Measurements from ENCODE around the gene RCVRN. TPM values are rescaled to one million over a fixed set of nuclear protein-coding genes. Genes with fewer than 3 reads are reported as not detected.

RCVRN gene
- total and polyA plus RNA-seq, 2 donors (not counting 1 experiment from before 2014, with no cell fraction given), result not detected

- Histone ChIP-seq H3K9me3 (ENCODE audit: control insufficient read depth, insufficient read depth, low read depth, low read length) (no peaks in the 10 kb centered on the region), H3K9ac (ENCODE audit: insufficient read depth, low read length) (no peak overlapping the region), H4K20me1 (ENCODE audit: control insufficient read depth, extremely low read depth, insufficient read depth, low read length) (no peaks in the 10 kb centered on the region), H3K4me1 (ENCODE audit: control insufficient read depth, extremely low read depth, insufficient read depth, low read length) (no peaks in the 10 kb centered on the region), H3K4me2 (ENCODE audit: extremely low read depth, insufficient read depth, low read length) (no peak overlapping the region), H2AFZ (ENCODE audit: low read length) (no peak overlapping the region), H3K36me3 (ENCODE audit: control insufficient read depth, insufficient read depth, low read length) (no peaks in the 10 kb centered on the region), H3K4me3 (replicated peaks in 1 of 4; ENCODE audit: control extremely low read depth in 1 of 4, insufficient read depth in 1 of 4, low read depth in 3 of 4, low read length in 4 of 4) (no peak overlapping the region), H3K79me2 (ENCODE audit: control insufficient read depth, insufficient read depth, low read length) (no peaks in the 10 kb centered on the region), H3K27ac (ENCODE audit: insufficient read depth, low read length) (no peak overlapping the region), H3K27me3 (ENCODE audit: control insufficient read depth, insufficient read depth, low read length) (no peaks in the 10 kb centered on the region)
- no peak for TF ChIP-seq EZH2 (IDR thresholded peaks at IDR 0.05; ENCODE audit: low read length, missing control alignments)
- no peak for DNase-seq (ENCODE audit: low read depth in 2 of 2)
Observed at GRCh38 chr17:9887508-9887907, 17.6 kb downstream of the RCVRN start.

DNA sequence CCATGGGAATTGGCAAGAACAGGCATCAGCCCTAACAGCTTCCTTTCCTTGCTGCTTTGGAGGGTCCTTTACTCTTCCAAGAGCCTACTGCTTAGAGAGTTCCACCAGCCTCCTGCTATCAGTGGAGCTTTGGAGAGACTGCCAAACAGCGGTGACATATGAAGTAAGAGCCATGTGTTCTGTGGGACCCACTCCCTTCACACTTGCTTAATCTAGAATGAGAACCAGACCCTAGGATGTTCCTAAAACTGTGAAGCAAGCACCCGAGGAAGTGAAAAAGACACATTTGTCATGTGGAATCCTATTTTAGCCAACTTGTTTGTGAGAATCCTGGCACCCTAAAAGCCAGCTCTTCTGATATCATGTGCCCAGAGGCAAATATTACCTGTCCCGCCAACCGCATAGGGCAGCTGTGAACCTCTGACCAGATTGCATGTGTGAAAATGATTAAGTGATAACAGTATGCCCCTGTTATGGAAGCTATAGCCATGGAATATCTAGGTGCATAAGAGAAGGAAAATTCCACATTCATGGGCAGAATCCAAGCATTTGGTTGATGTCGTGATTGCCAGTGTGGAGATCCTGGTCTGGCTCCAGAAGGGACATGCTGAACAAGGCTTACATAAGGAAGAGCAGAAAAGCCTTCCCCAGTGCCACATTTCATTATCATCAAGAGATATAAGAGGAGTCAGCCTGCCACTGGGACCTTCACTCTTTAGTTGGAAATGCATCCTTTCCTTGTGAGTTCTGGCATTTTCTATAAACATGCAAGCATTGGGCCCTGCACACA, 18.7 kb downstream of the RCVRN start:
- DNase-seq (ENCODE audit: low read depth in 2 of 2), result no peak
- Histone ChIP-seq H3K4me3 (replicated peaks in 1 of 4; ENCODE audit: control extremely low read depth in 1 of 4, insufficient read depth in 1 of 4, low read depth in 3 of 4, low read length in 4 of 4) (no peak overlapping the region), H3K27ac (ENCODE audit: insufficient read depth, low read length) (no peak overlapping the region), H3K9me3 (ENCODE audit: control insufficient read depth, insufficient read depth, low read depth, low read length) (no peaks in the 10 kb centered on the region), H3K79me2 (ENCODE audit: control insufficient read depth, insufficient read depth, low read length) (no peaks in the 10 kb centered on the region), H3K4me1 (ENCODE audit: control insufficient read depth, extremely low read depth, insufficient read depth, low read length) (no peaks in the 10 kb centered on the region), H3K36me3 (ENCODE audit: control insufficient read depth, insufficient read depth, low read length) (no peaks in the 10 kb centered on the region), H2AFZ (ENCODE audit: low read length) (no peak overlapping the region), H3K4me2 (ENCODE audit: extremely low read depth, insufficient read depth, low read length) (no peak overlapping the region), H3K27me3 (ENCODE audit: control insufficient read depth, insufficient read depth, low read length) (no peaks in the 10 kb centered on the region), H3K9ac (ENCODE audit: insufficient read depth, low read length) (no peak overlapping the region), H4K20me1 (ENCODE audit: control insufficient read depth, extremely low read depth, insufficient read depth, low read length) (no peaks in the 10 kb centered on the region)
- TF ChIP-seq EZH2 (IDR thresholded peaks at IDR 0.05; ENCODE audit: low read length, missing control alignments) (no peak), CTCF (conservative IDR thresholded peaks at IDR 0.05 in 1 of 2, IDR thresholded peaks at IDR 0.05 in 1 of 2; ENCODE audit: low read depth in 1 of 2, low read length in 2 of 2) (no peak)

- no peaks in the 10 kb centered on the region for H3K27me3 ChIP-seq (ENCODE audit: control insufficient read depth, insufficient read depth, low read length)
- no peak for DNase-seq (ENCODE audit: low read depth in 2 of 2)
- H3K4me2 ChIP-seq (ENCODE audit: extremely low read depth, insufficient read depth, low read length), result no peak overlapping the region
- no peak overlapping the region for H3K27ac ChIP-seq (ENCODE audit: insufficient read depth, low read length)
- TF ChIP-seq EZH2 (IDR thresholded peaks at IDR 0.05; ENCODE audit: low read length, missing control alignments) (no peak), CTCF (conservative IDR thresholded peaks at IDR 0.05 in 1 of 2, IDR thresholded peaks at IDR 0.05 in 1 of 2; ENCODE audit: low read depth in 1 of 2, low read length in 2 of 2) (no peak)
- no peaks in the 10 kb centered on the region for H3K36me3 ChIP-seq (ENCODE audit: control insufficient read depth, insufficient read depth, low read length)
- H3K4me3 ChIP-seq (replicated peaks in 1 of 4; ENCODE audit: control extremely low read depth in 1 of 4, insufficient read depth in 1 of 4, low read depth in 3 of 4, low read length in 4 of 4), result no peak overlapping the region
- no peaks in the 10 kb centered on the region for H3K9me3 ChIP-seq (ENCODE audit: control insufficient read depth, insufficient read depth, low read depth, low read length)
- no peaks in the 10 kb centered on the region for H4K20me1 ChIP-seq (ENCODE audit: control insufficient read depth, extremely low read depth, insufficient read depth, low read length)
- H2AFZ ChIP-seq (ENCODE audit: low read length), result no peak overlapping the region
- H3K79me2 ChIP-seq (ENCODE audit: control insufficient read depth, insufficient read depth, low read length), result no peaks in the 10 kb centered on the region
- H3K9ac ChIP-seq (ENCODE audit: insufficient read depth, low read length), result no peak overlapping the region
- H3K4me1 ChIP-seq (ENCODE audit: control insufficient read depth, extremely low read depth, insufficient read depth, low read length), result no peaks in the 10 kb centered on the region
Observed at GRCh38 chr17:9883451-9883850, 21.6 kb downstream of the RCVRN start.
